ENCODE results near the gene ICOS. TPM values are rescaled to one million over a fixed set of nuclear protein-coding genes. Genes with fewer than 3 reads are reported as not detected.

The ICOS gene
- total and polyA plus RNA-seq, 2 donors (not counting 3 experiments of a cell fraction or from before 2014, with no cell fraction given) = not detected

DNA sequence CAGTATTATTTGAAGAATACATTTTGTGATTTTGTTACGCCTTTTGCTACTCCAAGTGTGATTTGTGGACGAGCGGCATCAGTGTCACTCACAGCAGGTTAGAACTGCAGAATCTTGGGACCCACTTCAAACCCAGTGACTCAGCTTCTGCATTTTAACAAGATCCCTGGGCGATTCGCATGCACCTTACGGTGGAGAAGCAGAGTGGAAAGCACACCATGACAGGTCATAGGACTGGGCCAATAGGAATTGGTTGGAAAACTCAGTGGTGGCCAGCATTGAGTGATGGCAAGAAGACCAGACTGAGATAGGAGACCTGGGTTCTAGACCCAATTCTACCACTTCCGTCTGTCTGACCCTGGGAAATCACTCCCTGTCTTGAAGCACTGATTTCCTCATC is 42.7 kb upstream of the ICOS start:
- intact Hi-C loops (cut with micrococcal nuclease) (no loop called here), dilution Hi-C loops (cut with MboI; ENCODE audit: extremely low pct_ligation_motif_present, low sequenced_read_pairs) (no loop called here)
- peaks cover 10 to 14% of the 10 kb centered on the region in 2 experiments for H3K27me3 ChIP-seq (ENCODE audit: control insufficient read depth in 2 of 2, insufficient read depth in 2 of 2, low read length in 2 of 2)
- CTCF ChIA-PET = no interaction called here
- no peak for FAIRE-seq
- H3K4me3 ChIP-seq (replicated peaks in 1 of 3; ENCODE audit: insufficient read depth in 1 of 3, low read depth in 1 of 3, low read length in 3 of 3) = no peak overlapping the region
- H3K4me2 ChIP-seq (ENCODE audit: insufficient read depth, low read length) = no peak overlapping the region
- no peak overlapping the region for H2AFZ ChIP-seq (ENCODE audit: low read depth, low read length)
- no peaks in the 10 kb centered on the region for H3K9me3 ChIP-seq (replicated peaks; ENCODE audit: control insufficient read depth, insufficient read depth, low read length)
- TF ChIP-seq POLR2AphosphoS5 (IDR thresholded peaks at IDR 0.05; ENCODE audit: insufficient read depth, low read depth, low read length) (no peak), POLR2A (IDR thresholded peaks at IDR 0.05; ENCODE audit: low read depth, low read length) (no peak), JUN (IDR thresholded peaks at IDR 0.05; ENCODE audit: borderline replicate concordance, insufficient read depth, insufficient read length, low read depth) (no peak), MYC (IDR thresholded peaks at IDR 0.05; ENCODE audit: low read depth, low read length) (no peak), GATA2 (IDR thresholded peaks at IDR 0.05; ENCODE audit: insufficient read depth, insufficient read length, low read depth, low read length) (no peak), FOS (IDR thresholded peaks at IDR 0.05; ENCODE audit: borderline replicate concordance, insufficient read depth, low read length) (no peak)
- TF ChIP-seq, protein P1, sequence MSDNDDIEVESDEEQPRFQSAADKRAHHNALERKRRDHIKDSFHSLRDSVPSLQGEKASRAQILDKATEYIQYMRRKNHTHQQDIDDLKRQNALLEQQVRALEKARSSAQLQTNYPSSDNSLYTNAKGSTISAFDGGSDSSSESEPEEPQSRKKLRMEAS (IDR thresholded peaks at IDR 0.05; ENCODE audit: insufficient read depth, insufficient read length) = no peak
- TF ChIP-seq, protein P2, sequence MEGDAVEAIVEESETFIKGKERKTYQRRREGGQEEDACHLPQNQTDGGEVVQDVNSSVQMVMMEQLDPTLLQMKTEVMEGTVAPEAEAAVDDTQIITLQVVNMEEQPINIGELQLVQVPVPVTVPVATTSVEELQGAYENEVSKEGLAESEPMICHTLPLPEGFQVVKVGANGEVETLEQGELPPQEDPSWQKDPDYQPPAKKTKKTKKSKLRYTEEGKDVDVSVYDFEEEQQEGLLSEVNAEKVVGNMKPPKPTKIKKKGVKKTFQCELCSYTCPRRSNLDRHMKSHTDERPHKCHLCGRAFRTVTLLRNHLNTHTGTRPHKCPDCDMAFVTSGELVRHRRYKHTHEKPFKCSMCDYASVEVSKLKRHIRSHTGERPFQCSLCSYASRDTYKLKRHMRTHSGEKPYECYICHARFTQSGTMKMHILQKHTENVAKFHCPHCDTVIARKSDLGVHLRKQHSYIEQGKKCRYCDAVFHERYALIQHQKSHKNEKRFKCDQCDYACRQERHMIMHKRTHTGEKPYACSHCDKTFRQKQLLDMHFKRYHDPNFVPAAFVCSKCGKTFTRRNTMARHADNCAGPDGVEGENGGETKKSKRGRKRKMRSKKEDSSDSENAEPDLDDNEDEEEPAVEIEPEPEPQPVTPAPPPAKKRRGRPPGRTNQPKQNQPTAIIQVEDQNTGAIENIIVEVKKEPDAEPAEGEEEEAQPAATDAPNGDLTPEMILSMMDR (IDR thresholded peaks at IDR 0.05; ENCODE audit: extremely low read depth in 1 of 2, insufficient read depth in 1 of 2, low read depth in 1 of 2, low read length in 2 of 2) = no peak
- H3K9me1 ChIP-seq (replicated peaks; ENCODE audit: control insufficient read depth, extremely low read depth, insufficient read depth, low read length) = no peaks in the 10 kb centered on the region
- H3K9ac ChIP-seq (replicated peaks; ENCODE audit: extremely low read depth, insufficient read depth, low read length) = no peak overlapping the region
- H3K27ac ChIP-seq (ENCODE audit: insufficient read depth, low read depth, low read length) = no peak overlapping the region
- no TSS peak for BruUV-seq (replicated peaks)
- no peak for DNase-seq (ENCODE audit: low read depth, low spot score)
- no peaks in the 10 kb centered on the region for H3K36me3 ChIP-seq (ENCODE audit: control insufficient read depth in 2 of 2, extremely low read depth in 1 of 2, insufficient read depth in 2 of 2, low read length in 2 of 2)
- H3K4me1 ChIP-seq (ENCODE audit: control insufficient read depth, extremely low read depth, insufficient read depth, low read length) = no peaks in the 10 kb centered on the region
- H3K79me2 ChIP-seq (ENCODE audit: control insufficient read depth, insufficient read depth, low read length) = no peaks in the 10 kb centered on the region
- POLR2A ChIA-PET = no interaction called here
- H4K20me1 ChIP-seq (replicated peaks; ENCODE audit: control insufficient read depth, extremely low read depth, insufficient read depth, low read length) = no peaks in the 10 kb centered on the region
